HL-60 (cell line): ENCODE data around the gene UBE4B.

Source experiments
- GABPA ChIP-seq: IDR thresholded peaks from 2 replicates; pipeline ENCODE4 v1.6.1; 2012; ENCODE audit warnings: low read depth
- POLR2AphosphoS5 ChIP-seq: IDR thresholded peaks from 2 replicates; pipeline ENCODE4 v1.6.1; 2012; ENCODE audit warnings: low read depth
- TF ChIP-seq, protein P1 (sequence below): IDR thresholded peaks from one replicate; pipeline ENCODE4 v1.5.1; 2011; ENCODE audit warnings: low read length, control low read depth, inconsistent platforms; ENCODE audit not compliant: insufficient read depth

DNA sequence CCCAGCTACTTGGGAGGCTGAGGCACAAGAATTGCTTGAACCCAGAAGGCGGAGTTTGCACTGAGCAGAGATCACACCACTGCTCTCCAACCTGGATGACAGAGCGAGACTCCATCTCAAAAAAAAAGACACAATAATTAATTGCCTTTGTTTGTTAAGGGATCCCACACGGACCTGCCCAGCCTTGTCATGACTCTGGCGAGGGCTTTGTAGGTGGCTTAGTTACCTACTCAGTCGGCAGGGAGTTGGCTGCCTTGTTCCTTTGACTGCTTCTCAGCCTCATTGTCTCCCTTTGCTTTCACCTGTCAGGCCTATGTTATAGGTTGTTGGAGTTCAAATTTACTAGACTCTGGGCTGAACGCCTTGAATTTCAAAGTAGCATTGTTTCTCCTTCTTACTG, 82.0 kb downstream of the UBE4B start:
- TF ChIP-seq, protein P1, sequence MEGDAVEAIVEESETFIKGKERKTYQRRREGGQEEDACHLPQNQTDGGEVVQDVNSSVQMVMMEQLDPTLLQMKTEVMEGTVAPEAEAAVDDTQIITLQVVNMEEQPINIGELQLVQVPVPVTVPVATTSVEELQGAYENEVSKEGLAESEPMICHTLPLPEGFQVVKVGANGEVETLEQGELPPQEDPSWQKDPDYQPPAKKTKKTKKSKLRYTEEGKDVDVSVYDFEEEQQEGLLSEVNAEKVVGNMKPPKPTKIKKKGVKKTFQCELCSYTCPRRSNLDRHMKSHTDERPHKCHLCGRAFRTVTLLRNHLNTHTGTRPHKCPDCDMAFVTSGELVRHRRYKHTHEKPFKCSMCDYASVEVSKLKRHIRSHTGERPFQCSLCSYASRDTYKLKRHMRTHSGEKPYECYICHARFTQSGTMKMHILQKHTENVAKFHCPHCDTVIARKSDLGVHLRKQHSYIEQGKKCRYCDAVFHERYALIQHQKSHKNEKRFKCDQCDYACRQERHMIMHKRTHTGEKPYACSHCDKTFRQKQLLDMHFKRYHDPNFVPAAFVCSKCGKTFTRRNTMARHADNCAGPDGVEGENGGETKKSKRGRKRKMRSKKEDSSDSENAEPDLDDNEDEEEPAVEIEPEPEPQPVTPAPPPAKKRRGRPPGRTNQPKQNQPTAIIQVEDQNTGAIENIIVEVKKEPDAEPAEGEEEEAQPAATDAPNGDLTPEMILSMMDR = no peak
- TF ChIP-seq POLR2AphosphoS5 (no peak), GABPA (no peak)
